AG04449 (cell line): ENCODE results near the gene FBN2.
"Not testable (repeated sequence)": the region's sequence is repeated elsewhere in the genome, so short reads cannot be mapped to it uniquely, and the experiment has no call there.

Source experiments
- CTCF ChIA-PET: fragments of 350-600 bp; formaldehyde crosslinking; extraction: SDS; loops from one replicate; lab custom pipeline; 2021; ENCODE audit warnings: antibody characterized with exemption; lab: Yijun Ruan, JAX
- POLR2A ChIA-PET: fragments of 400-600, 350-600 bp; formaldehyde crosslinking; extraction: SDS; loops from one replicate; lab custom pipeline; 2020; ENCODE audit warnings: antibody characterized with exemption, inconsistent platforms; lab: Yijun Ruan, JAX
- DNase-seq: peaks from one replicate; pipeline ENCODE4 v3.0.0-alpha.2; 2010; ENCODE audit warnings: low read depth, low spot score
- H3K4me3 ChIP-seq: 2 replicates; pipeline ENCODE4 v1.5.1; 2011; ENCODE audit warnings: low read depth, mild to moderate bottlenecking, control low read depth, low read length
- TF ChIP-seq, protein P1 (sequence below): IDR thresholded peaks from one replicate; pipeline ENCODE4 v1.5.1; 2011; ENCODE audit warnings: mild to moderate bottlenecking, moderate library complexity, low read length, control low read depth, inconsistent platforms; ENCODE audit not compliant: insufficient read depth; ENCODE audit errors: missing control alignments

FBN2 gene

DNA sequence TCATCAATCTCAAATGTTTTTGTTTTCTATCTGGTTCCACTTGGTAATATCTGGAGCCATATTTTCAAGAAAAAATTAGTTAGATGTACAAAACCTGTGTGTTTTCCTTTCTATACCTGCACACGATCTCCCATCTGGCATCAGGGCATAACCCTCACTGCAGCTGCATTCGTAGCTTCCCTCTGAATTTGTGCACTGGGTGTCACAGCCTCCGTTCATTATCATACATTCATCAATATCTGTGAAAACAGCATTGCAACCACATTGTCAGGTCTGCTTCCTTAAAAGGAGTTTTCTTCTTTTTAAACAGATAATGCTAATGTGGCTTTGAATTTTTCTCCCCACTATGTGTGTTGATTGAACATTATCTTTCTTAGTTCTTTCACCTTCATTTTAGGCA is 202.7 kb downstream of the FBN2 start:
- CTCF ChIA-PET = no interaction called here
- no peak for DNase-seq
- POLR2A ChIA-PET = no interaction called here

DNA sequence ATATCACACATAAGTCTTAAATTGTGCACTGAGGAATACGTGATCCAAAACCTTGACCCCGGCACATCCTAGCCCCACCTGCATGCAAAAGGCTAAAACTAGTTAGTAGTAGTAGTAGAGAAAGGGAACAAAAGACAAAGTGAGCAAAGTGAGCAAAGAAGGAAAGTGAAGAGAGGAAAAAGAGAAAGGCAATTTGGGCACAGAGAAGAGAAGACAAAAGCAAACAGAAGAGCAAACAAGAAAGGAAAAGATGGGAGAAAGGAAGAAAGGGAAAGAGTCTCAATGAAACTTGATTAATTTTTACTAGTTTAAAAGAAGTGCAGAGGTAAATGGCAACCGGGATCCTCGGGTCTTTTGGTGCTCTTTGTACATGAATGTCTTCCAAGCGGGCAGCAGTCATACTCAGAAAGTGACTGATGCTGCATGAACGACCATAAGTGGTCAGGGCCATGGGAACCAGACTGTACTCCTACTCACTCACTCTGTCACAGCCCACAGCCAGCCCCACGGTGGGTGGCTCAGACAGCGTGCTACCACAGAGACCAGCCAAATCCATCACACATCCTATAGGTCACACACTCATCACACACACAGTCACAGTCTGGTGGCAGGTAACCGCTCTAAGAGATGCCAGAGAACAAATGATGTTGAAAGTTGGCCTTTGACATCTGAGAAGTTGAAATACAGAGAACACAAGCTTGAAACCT is 203.9 kb downstream of the FBN2 start:
- CTCF ChIA-PET = no interaction called here

More for the DNA sequence above, 202.7 kb downstream of the FBN2 start:
- no peak overlapping the region for H3K4me3 ChIP-seq
- TF ChIP-seq, protein P1, sequence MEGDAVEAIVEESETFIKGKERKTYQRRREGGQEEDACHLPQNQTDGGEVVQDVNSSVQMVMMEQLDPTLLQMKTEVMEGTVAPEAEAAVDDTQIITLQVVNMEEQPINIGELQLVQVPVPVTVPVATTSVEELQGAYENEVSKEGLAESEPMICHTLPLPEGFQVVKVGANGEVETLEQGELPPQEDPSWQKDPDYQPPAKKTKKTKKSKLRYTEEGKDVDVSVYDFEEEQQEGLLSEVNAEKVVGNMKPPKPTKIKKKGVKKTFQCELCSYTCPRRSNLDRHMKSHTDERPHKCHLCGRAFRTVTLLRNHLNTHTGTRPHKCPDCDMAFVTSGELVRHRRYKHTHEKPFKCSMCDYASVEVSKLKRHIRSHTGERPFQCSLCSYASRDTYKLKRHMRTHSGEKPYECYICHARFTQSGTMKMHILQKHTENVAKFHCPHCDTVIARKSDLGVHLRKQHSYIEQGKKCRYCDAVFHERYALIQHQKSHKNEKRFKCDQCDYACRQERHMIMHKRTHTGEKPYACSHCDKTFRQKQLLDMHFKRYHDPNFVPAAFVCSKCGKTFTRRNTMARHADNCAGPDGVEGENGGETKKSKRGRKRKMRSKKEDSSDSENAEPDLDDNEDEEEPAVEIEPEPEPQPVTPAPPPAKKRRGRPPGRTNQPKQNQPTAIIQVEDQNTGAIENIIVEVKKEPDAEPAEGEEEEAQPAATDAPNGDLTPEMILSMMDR = no peak

DNA sequence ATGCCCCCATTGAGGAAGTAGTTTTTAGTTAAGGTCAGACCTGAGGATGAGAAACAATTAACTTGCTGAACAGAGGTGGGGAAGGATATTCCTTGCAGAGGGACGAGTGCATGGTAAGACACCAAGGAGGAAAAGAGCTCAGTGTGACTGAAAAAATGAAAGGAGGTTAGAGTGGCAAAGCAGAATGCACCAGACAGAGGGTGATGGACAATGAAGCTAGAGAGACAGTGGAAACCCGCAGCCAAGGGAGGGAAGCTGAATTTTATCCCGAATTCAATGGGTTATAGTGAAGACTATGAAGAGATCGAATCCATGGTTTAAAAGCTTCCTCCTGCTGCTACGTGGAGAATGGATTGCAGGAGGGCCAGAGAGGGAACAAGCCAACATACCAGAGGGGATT is 206.8 kb downstream of the FBN2 start:
- TF ChIP-seq, protein P1 = no peak
- ChIA-PET POLR2A (no interaction called here), CTCF (no interaction called here)
- no peak for DNase-seq
- H3K4me3 ChIP-seq = no peak overlapping the region

More for the DNA sequence above, 203.9 kb downstream of the FBN2 start:
- POLR2A ChIA-PET = no interaction called here
- no peak for DNase-seq
- TF ChIP-seq, protein P1 = no peak
- H3K4me3 ChIP-seq = no peak overlapping the region

DNA sequence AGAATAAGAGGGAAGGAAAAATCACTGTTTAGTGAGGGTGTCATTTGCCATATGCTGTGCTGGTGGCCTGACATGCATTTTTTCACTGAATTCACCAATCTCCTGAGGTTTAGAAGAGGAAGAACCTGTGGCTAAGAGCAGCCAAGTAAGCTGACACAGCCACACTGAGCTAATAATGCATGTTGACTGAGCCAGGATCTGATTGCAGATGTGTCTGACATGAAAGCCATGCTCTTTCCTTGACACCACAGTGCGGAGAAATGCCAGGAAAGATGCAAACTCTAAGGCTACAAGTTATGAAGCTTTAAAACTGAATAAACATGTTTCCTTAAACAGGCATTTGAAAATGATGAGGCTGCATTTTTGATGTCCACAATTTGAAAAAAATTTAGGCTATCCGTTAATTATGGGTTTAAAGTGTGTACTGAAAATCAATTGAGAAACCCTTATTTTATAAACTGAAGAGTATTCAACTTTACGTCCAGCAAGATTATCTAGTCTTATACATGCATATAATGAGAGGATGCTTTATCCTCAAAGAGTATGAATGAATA is 208.6 kb downstream of the FBN2 start:
- no peak for DNase-seq
- H3K4me3 ChIP-seq = no peak overlapping the region
- ChIA-PET POLR2A (no interaction called here), CTCF (no interaction called here)
- TF ChIP-seq, protein P1 = no peak

DNA sequence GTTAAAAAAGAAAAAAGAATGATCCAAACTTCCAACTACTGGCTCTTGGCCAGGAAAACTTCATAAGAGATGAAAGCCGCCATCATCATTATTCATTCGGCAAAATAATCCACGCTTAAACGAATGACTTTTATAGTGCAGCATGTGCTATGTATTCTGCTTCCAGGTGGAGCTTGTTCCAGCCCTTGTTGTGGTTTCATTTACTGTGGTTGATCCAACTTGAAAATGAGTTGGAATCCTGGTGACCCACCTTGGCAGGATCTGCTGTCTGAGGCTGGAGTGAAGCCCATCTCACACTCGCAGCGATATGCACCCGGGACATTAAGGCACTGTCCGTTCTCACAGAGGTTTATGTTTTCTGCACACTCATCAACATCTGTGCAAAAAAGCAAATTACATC is 209.6 kb downstream of the FBN2 start:
- DNase-seq = no peak
- H3K4me3 ChIP-seq = no peak overlapping the region
- POLR2A ChIA-PET = no interaction called here
- CTCF ChIA-PET = no interaction called here
- TF ChIP-seq, protein P1 = no peak

DNA sequence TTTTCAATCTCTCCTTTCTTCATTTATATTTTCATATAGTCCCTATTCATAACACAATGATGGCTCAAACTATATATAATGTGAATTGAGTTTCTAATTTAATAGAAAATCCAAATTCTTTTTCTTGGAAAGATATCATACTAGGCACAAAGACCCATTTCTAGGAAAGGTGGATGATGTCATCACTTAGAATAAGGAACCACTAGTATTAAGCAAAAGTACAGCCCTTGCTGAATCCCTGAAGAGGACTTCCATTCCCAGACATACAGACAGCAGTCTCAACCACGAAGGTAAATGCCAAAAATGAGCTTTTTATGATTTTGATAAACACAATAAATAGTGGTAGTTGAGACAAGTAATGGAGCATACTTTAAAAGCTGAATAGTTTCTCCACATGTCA is 210.0 kb downstream of the FBN2 start:
- CTCF ChIA-PET = no interaction called here
- no peak overlapping the region for H3K4me3 ChIP-seq
- no peak for DNase-seq
- TF ChIP-seq, protein P1 = no peak
- POLR2A ChIA-PET = no interaction called here

DNA sequence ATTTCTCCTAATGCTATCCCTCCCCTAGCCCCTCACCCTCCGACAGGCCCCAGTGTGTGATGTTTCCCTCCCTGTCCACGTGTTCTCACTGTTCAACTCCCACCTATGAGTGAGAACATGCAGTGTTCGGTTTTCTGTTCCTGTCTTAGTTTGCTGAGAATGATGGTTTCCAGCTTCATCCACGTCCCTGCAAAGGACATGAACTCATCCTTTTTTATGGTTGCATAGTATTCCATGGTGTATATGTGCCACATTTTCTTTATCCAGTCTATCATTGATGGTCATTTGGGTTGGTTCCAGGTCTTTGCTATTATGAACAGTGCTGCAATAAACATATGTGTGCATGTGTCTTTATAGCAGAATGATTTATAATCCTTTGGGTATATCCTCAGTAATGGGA is 216.6 kb downstream of the FBN2 start:
- DNase-seq, POLR2A ChIA-PET, CTCF ChIA-PET, H3K4me3 ChIP-seq: not testable (repeated sequence)
